ENCODE results near the gene OR4D2. TPM values are rescaled to one million over a fixed set of nuclear protein-coding genes. Genes with fewer than 3 reads are reported as not detected.

Gene OR4D2
- total and polyA plus RNA-seq, 2 of the 13 experiments (the other 11 are each of a cell fraction or from before 2014, with no cell fraction given), result not detected

- TF ChIP-seq EEA1 (CRISPR knock-in tag; IDR thresholded peaks at IDR 0.05; ENCODE audit: borderline replicate concordance), result no peak
- peak; percentile 74; the same call in 1 of the 2 replicates for TF ChIP-seq ZNF12 (CRISPR knock-in tag; IDR thresholded peaks at IDR 0.05)
- TF ChIP-seq ZSCAN20 (CRISPR knock-in tag; IDR thresholded peaks at IDR 0.05; ENCODE audit: borderline replicate concordance), result no peak
- no peak for TF ChIP-seq NFE2 (CRISPR knock-in tag; IDR thresholded peaks at IDR 0.05)
- no peak for TF ChIP-seq ZFP90 (CRISPR knock-in tag; IDR thresholded peaks at IDR 0.05; ENCODE audit: borderline replicate concordance)
- no peak for TF ChIP-seq KDM6A (CRISPR knock-in tag; IDR thresholded peaks at IDR 0.05; ENCODE audit: low read depth)
- no peak for TF ChIP-seq RFX5 (IDR thresholded peaks at IDR 0.05; ENCODE audit: low read depth, low read length)
- no peak for TF ChIP-seq ZNF761 (CRISPR knock-in tag; conservative IDR thresholded peaks at IDR 0.05)
- TF ChIP-seq ZNF230 (CRISPR knock-in tag; IDR thresholded peaks at IDR 0.05), result 0 out of 2 replicates have a peak, but pooled peaks have one; percentile 47
- TF ChIP-seq ARNTL (CRISPR knock-in tag; IDR thresholded peaks at IDR 0.05), result no peak
- no peak for TF ChIP-seq CREB3 (CRISPR knock-in tag; IDR thresholded peaks at IDR 0.05)
- no peak for TF ChIP-seq TIGD3 (CRISPR knock-in tag; IDR thresholded peaks at IDR 0.05; ENCODE audit: borderline replicate concordance)
- no peak for TF ChIP-seq ZNF570 (CRISPR knock-in tag; IDR thresholded peaks at IDR 0.05; ENCODE audit: borderline replicate concordance)
- TF ChIP-seq MTERF4 (CRISPR knock-in tag; IDR thresholded peaks at IDR 0.05), result no peak
- no peak for TF ChIP-seq ZNF382 (CRISPR knock-in tag; IDR thresholded peaks at IDR 0.05; ENCODE audit: borderline replicate concordance)
- TF ChIP-seq ZNF292 (CRISPR knock-in tag; IDR thresholded peaks at IDR 0.05; ENCODE audit: borderline replicate concordance, low read depth), result no peak
- TF ChIP-seq CENPX (CRISPR knock-in tag; IDR thresholded peaks at IDR 0.05), result no peak
- no peak for TF ChIP-seq DDIT3 (CRISPR knock-in tag; IDR thresholded peaks at IDR 0.05)
- 0 out of 2 replicates have a peak, but pooled peaks have one; percentile 70 for TF ChIP-seq ZSCAN12 (CRISPR knock-in tag; IDR thresholded peaks at IDR 0.05)
- TF ChIP-seq EZH2 (conservative IDR thresholded peaks at IDR 0.05; ENCODE audit: low read depth, low read length), result no peak
- TF ChIP-seq RXRA (CRISPR knock-in tag; IDR thresholded peaks at IDR 0.05), result no peak
- peak; percentile 37; the same call in 1 of the 2 replicates for TF ChIP-seq KLF12 (CRISPR knock-in tag; IDR thresholded peaks at IDR 0.05; ENCODE audit: borderline replicate concordance)
- TF ChIP-seq ZBTB25 (CRISPR knock-in tag; IDR thresholded peaks at IDR 0.05), result peak; percentile 93
- no peak for TF ChIP-seq ELK4 (CRISPR knock-in tag; IDR thresholded peaks at IDR 0.05; ENCODE audit: borderline replicate concordance)
These were observed 46.5 kb upstream of the OR4D2 start (continued) for GRCh38 chr17:58120195-58120822.

Data from HepG2 (cell line).